MCF 10A (cell line): Measurements from ENCODE around the gene ZNF407. TPM values are rescaled to one million over a fixed set of nuclear protein-coding genes. Genes with fewer than 3 reads are reported as not detected.

Experiments
- BruUV-seq: library from RNA; stranded (reverse); fragments of 400-500 nt; replicated peaks from 2 replicates; lab custom pipeline; 2021; lab: Mats Ljungman, UMichigan
- CTCF ChIA-PET: fragments of 300-600 bp; sonication (Branson Sonifier 250); formaldehyde crosslinking; extraction: SDS; loops from one replicate; lab custom pipeline; 2021; ENCODE audit warnings: antibody characterized with exemption, inconsistent platforms; lab: Yijun Ruan, JAX
- POLR2A ChIA-PET: fragments of 300-600, 350-650 bp; sonication (Branson Sonifier 250); formaldehyde crosslinking; extraction: SDS; loops from one replicate; lab custom pipeline; 2020; ENCODE audit warnings: antibody characterized with exemption, inconsistent platforms; lab: Yijun Ruan, JAX
- DNase-seq: peaks from one replicate; pipeline ENCODE4 v3.0.0-alpha.2; 2018; ENCODE audit not compliant: unreplicated experiment
- H3K27ac Mint-ChIP-seq: one replicate; pipeline ENCODE4 v1.8.0; 2022; ENCODE audit warnings: mild to moderate bottlenecking, low read depth, mixed read lengths; ENCODE audit not compliant: unreplicated experiment
- H3K27me3 Mint-ChIP-seq: one replicate; pipeline ENCODE4 v1.8.0; 2022; ENCODE audit warnings: mixed read lengths; ENCODE audit not compliant: insufficient read depth, unreplicated experiment
- H3K36me3 Mint-ChIP-seq: one replicate; pipeline ENCODE4 v1.8.0; 2022; ENCODE audit warnings: mild to moderate bottlenecking, moderate library complexity, mixed read lengths; ENCODE audit not compliant: insufficient read depth, unreplicated experiment
- H3K4me1 Mint-ChIP-seq: one replicate; pipeline ENCODE4 v1.8.0; 2022; ENCODE audit warnings: mixed read lengths; ENCODE audit not compliant: insufficient read depth, unreplicated experiment
- H3K4me3 Mint-ChIP-seq: one replicate; pipeline ENCODE4 v1.8.0; 2022; ENCODE audit warnings: mild to moderate bottlenecking, moderate library complexity, mixed read lengths; ENCODE audit not compliant: unreplicated experiment
- H3K9me3 Mint-ChIP-seq: one replicate; pipeline ENCODE4 v1.8.0; 2022; ENCODE audit warnings: mixed read lengths; ENCODE audit not compliant: unreplicated experiment
- CTCF ChIP-seq: fragments of 200-600 bp; IDR thresholded peaks from one replicate; pipeline ENCODE4 v1.8.0; 2022; ENCODE audit warnings: antibody characterized with exemption, mild to moderate bottlenecking; ENCODE audit not compliant: unreplicated experiment
- intact Hi-C: fragments of 100-400 bp; cut with micrococcal nuclease; formaldehyde crosslinking; loops from 2 replicates; pipeline ENCODE4 v1.14.1; 2022
- total RNA-seq: library from RNA; stranded (reverse); gene quantifications from 2 replicates; pipeline ENCODE4 v1.2.3, GENCODE V29; 2022

The ZNF407 gene
- total RNA-seq, 1 experiment from 2014 or later: 9.5 TPM

DNA sequence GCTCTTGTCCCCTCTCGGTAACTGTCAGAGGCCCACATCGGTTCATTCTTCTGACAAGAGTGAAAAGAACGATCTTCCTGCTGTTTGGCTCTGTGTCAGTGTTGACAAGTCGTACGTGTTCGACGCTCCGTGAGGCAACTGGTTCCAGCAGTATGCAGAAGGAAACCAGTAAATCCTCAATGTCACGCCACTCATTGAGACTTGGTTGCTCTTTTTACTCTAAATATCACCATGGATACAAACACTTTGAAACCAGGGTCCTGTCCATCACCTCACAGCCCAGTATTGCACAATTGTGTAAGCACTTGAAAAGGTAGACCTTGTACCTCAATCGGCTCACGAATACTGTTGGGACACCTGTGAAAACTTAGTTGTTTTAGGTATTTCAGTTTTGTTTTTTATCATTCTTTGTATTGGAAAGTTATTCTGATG, 136.4 kb downstream of the ZNF407 start:
- H3K27me3 Mint-ChIP-seq: no peaks in the 10 kb centered on the region
- H3K4me1 Mint-ChIP-seq: peaks cover 6% of the 10 kb centered on the region
- no peak overlapping the region for H3K27ac Mint-ChIP-seq
- ChIA-PET CTCF (no interaction called here), POLR2A (no interaction called here)
- DNase-seq: no peak
- no peak overlapping the region for H3K4me3 Mint-ChIP-seq
- H3K36me3 Mint-ChIP-seq: no peaks in the 10 kb centered on the region
- no peak for TF ChIP-seq CTCF
- H3K9me3 Mint-ChIP-seq: no peaks in the 10 kb centered on the region
- intact Hi-C loops: no loop called here
- BruUV-seq: no TSS peak

DNA sequence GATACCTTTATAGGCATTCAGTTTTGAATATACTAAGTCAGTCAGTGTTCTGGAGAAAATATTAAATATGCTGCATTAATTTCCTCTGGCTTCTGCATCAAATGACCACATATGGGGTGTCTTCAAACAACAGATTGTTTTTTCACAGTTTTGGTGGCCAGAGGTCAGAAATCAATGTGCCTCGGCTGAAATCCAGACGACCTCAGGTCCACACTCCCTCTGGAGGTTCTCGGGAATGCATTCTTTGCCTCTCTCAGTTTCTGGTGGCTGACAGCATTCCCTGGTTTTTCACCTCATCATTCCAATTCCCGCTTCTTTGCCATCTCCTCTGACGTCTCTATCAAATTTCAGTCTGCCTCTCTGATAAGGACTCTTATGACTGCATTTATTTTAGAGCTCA, 142.3 kb downstream of the ZNF407 start:
- POLR2A ChIA-PET: interaction anchor here (1.5 kb wide), 1 partner anchor 10 kb away, joined by 3 read pairs; no protein-coding TSS in a partner anchor
- no peak for TF ChIP-seq CTCF
- Mint-ChIP-seq H3K27me3 (no peaks in the 10 kb centered on the region), H3K4me1 (peaks cover 5% of the 10 kb centered on the region), H3K36me3 (no peaks in the 10 kb centered on the region), H3K9me3 (no peaks in the 10 kb centered on the region), H3K4me3 (no peak overlapping the region), H3K27ac (no peak overlapping the region)
- DNase-seq: no peak
- BruUV-seq: no TSS peak
- intact Hi-C loops: no loop called here
- CTCF ChIA-PET: no interaction called here

DNA sequence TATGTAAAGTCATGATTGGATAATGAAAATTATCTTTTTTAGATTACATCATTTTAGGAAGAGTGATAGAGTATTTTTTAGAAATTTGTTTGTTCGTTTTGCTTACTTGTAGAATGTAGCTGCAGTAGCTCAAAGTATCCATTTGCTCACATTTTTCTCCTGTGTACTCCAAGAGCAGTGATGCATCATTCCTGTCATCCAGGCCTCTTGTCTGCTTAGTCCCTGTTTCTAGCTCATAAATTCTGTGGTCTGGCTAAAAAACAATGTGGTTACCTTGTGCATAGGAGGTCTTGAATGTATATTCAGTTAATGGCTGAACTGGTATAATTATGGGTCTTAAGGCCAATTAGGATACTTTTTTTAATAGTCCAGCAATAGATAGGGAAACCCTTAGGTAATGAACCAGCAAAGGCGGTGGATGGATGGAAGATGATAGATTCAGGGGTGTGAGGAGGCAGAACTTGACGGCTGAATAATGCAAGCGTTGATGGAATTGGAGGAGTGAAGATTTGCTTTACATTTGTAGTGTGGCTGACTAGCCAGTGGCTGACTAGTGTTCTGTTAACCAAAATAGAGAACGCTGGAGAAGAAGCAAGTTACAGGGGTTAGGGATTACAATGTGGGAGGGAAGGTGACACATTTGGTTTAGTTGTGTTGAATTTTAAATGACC, 145.0 kb downstream of the ZNF407 start:
- POLR2A ChIA-PET: no interaction called here
- no peak for DNase-seq
- intact Hi-C loops: no loop called here
- BruUV-seq: no TSS peak
- Mint-ChIP-seq H3K27me3 (no peaks in the 10 kb centered on the region), H3K9me3 (no peaks in the 10 kb centered on the region), H3K4me3 (no peak overlapping the region), H3K36me3 (no peaks in the 10 kb centered on the region), H3K27ac (no peak overlapping the region), H3K4me1 (peaks cover 15% of the 10 kb centered on the region)
- no peak for TF ChIP-seq CTCF
- CTCF ChIA-PET: no interaction called here

DNA sequence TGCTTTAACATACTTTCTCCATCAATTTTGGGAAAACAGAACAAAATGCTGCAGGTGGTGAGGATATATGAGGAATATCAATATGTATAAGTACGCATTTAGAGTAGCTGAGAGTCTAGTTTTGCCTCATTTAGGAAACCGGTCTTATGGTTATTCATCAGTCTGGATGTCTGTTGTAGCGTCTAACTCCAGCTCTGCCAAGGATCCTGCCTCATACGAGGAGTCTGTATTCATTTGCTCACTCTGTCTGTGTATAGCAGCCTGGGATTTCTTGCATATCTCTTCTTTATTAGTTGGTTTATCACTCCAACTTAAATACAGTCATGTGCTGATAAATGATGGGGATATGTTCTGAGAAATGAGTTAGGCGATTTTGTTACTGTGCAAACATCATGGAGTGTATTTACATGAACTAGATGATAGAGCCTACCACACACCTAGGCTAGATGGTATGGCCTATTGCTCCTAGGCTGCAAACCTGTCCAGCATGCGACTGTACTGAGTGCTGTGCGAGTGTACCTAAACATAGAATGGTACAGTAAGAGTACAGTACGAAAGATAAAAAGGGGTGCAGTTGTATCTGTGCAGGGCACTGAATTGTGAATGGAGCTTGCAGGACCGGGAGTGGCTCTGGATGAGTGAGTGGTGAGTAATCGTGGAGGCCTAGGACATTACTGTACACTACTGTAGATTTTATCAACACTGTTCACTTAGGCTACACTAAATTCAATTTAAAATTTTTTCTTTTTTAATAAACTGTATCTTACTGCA, 148.1 kb downstream of the ZNF407 start:
- TF ChIP-seq CTCF: no peak
- Mint-ChIP-seq H3K4me1 (peaks cover 13% of the 10 kb centered on the region), H3K27me3 (no peaks in the 10 kb centered on the region), H3K9me3 (no peaks in the 10 kb centered on the region), H3K36me3 (no peaks in the 10 kb centered on the region), H3K4me3 (no peak overlapping the region), H3K27ac (no peak overlapping the region)
- intact Hi-C loops: loop anchor here (1.0 kb wide), 1 partner anchor 32 kb away; no protein-coding TSS in a partner anchor
- CTCF ChIA-PET: interaction anchor here (0.7 kb wide), 1 partner anchor 663 kb away, joined by 4 read pairs; no protein-coding TSS in a partner anchor
- BruUV-seq: no TSS peak
- POLR2A ChIA-PET: interaction anchor here (0.6 to 1.4 kb wide), 4 partner anchors 14 to 59 kb away, joined by 3 to 5 read pairs (median 3); no protein-coding TSS in a partner anchor
- DNase-seq: peak; percentile 54
